CD4-positive, alpha-beta T cell treated with Interleukin-1 beta for 1 hour (primary cell): ENCODE data around the gene UMPS.

Experiments
- DNase-seq, 2 donors: peaks; one replicate each; pipeline ENCODE4 v3.0.0-alpha.2; 2020 to 2022

UMPS gene

GRCh38 chr3:124764746-124765145 lies 34.5 kb downstream of the UMPS start:
- no peak for DNase-seq

- no peak for DNase-seq
Observed at GRCh38 chr3:124765197-124765840, 35.1 kb downstream of the UMPS start.

DNA sequence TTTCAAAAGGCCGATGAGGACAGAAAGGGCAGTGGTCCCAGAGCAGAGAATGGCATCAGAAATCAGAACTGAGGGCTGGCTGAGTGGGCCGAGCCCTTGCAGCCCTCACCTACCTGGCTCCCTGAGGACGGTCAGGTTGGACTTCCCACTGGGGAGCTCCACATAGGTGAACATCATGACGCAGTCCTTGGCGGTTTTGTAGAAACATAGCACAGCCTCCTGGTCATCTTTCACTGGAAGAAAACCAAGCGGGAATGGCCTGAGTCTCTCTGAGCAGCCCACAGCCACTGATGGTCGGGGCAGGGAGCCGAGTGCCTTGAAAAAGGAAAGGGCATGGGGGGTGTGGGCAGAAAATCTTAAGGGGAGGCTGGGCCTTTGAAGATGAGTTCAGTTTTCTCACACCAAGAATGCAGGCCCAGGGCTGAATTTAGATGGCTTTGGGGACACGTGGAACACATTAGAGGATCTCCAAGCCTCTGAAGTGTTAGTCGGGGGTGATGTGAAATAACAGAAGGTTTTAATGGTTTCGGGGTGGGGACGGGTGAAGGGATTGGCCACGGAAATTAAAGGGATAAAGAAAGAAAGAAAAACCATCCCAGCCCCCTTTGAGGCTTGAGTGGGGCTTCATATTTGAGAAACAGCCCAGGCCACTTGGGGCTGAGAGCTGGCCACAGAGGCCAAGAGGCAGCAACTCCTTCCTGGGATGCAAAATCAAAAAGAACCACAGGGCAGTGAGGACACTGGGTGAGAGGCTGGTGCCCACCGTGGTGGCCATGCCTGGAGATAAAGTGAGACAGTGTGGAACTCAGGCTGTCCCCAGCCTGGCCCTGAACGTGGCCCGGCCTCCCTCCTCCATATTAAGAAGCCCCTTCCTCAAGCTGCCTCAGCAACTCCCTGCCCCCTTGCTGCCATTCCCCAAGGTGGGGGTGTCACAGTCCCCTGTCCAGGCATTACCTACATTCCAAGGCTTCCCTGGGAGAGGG lies 36.2 kb downstream of the UMPS start:
- DNase-seq, result no peak

- no peak for DNase-seq
Observed at GRCh38 chr3:124767264-124767663, 37.0 kb downstream of the UMPS start.

DNA sequence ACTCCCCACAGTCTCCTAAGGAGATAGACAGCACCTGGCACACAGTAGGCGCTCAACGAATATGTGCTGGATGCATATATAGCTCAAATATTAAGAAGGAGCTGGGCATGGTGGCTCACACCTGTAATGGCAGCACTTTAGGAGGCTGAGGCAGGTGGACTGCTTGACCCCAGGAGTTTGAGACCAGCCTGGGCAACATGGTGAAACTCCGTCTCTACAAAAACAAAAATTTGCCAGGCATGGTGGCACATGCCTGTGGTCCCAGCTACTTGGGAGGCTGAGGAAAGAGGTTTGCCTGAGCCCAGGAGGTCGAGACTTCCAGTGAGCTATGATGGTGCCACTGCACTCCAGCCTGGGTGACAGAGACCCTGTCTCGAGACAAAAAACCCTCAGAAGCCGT lies 37.4 kb downstream of the UMPS start:
- no peak for DNase-seq

DNA sequence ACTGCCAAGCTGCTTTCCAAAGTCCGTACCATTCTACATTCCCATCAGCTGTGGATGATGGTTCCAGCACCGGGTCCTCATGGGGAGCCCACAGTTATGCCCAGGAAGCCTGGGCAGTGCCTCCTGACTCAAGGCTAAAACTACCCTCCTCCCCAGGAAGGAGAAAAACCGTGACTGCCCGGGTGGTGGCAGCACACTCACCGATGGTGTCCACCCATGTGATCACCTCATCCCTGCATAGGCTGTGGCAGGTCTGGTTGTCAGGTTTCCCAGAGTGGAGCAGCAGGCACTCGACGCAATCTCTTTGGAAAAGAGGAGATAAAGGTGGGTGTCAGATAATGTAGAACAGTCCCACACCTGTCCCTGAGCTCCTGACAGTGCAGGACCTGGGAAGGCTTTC lies 38.6 kb downstream of the UMPS start:
- DNase-seq, result no peak

GRCh38 chr3:124769462-124769861 lies 39.2 kb downstream of the UMPS start:
- no peak for DNase-seq

DNA sequence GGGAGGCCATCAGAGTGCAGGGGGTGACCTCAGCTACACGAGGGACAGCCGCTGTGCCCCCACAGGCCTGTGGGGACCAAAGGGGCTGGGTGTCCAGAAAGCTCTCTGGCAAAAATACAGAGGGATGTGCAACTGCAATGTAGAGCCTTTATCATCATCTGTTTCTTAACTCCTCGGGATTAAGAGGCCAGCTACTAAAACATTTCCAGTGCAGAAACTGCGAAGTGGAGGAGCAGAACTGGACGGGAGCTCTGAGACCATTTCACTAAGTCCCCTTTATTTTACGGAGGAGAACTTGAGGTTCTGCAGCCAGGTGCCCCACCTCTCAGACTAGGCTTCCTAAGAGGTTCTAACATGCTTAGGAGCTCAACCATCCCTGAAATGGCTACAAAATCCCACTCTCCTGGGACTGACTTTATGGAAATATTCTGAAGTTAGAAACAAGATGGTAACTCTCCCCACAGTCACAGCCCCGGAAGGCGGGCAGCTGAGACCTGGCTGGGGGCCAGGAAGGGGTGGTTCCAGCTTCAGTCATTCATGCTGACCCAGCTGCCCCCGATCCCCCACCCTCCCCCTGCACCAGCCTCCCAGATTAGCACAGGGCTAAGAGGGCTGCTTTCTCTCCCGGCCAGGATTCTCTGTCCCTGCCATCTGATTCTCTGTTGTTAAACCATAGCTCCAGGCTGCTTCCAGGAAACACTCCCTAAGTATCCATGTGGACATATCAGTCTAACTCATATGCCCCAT lies 40.3 kb downstream of the UMPS start:
- DNase-seq, result no peak

DNA sequence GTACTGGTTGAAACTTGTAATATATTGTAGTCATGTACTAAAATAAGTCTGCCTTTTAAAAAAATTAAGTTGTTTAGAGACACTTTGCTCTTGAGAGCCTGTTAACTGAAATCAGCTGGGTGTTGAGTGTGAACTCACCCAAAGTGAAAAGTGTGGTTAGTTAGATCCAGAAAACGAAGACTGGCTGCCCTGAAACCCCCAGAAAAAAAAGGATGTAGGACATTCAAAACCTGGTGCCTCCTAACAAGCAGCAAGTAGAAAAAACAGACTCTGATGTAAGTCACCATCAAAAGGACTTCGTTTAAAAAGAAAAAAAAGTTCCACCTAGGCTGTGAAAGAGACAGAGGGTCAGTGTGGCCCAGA lies 40.8 kb downstream of the UMPS start:
- no peak for DNase-seq

- DNase-seq, result no peak
Observed at GRCh38 chr3:124772081-124772831, 42.0 kb downstream of the UMPS start.

GRCh38 chr3:124773351-124774326 lies 43.4 kb downstream of the UMPS start:
- DNase-seq, result no peak

GRCh38 chr3:124774327-124774718 lies 44.1 kb downstream of the UMPS start:
- DNase-seq, result no peak

- DNase-seq, result no peak
Observed at GRCh38 chr3:124774841-124775402, 44.7 kb downstream of the UMPS start.

- DNase-seq, result no peak
Observed at GRCh38 chr3:124775877-124776276, 45.6 kb downstream of the UMPS start.

- DNase-seq, result no peak
Observed at GRCh38 chr3:124776856-124777255, 46.6 kb downstream of the UMPS start.

- no peak for DNase-seq
Observed at GRCh38 chr3:124777762-124778470, 47.7 kb downstream of the UMPS start.

DNA sequence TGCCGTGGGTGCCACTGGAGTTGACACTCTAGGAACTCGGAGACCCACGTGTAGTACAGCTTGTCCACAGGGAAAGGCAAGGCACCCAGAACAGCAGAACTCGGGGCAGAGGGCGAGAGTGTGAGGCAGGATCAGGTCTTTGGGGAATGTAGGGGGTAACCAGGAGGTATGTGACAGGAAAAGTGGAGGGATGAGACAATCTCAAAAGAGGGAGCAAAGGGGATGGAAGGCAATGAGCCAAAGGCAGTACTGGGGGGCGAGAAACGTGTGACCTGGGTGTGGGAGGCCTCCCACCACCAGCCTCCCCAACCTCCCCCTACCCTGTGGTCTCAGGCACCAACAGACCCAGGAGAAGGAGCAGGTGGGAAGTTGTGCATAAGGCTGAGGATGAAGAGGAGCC lies 48.9 kb downstream of the UMPS start:
- no peak for DNase-seq

GRCh38 chr3:124779751-124780191 lies 49.5 kb downstream of the UMPS start:
- no peak for DNase-seq

DNA sequence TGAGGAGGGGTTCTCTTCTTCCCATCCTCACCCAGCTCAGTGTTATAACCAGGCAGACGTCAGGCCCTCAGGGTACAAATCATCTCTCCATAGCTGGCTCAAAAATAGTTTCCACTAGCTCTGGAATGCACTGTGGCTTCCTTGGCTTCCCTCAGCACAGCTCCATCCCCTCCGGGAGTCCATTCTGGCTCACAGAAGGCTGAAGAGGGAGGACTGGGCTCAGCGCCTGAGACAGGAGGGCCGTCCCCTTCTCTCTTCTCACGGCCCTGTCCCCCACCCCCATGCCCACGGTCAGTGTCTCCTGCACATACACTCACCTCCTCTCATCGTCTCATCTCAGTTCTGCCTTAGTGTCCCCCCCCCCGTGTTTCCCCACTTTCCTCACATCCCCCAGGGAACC lies 50.1 kb downstream of the UMPS start:
- no peak for DNase-seq

- no peak for DNase-seq
Observed at GRCh38 chr3:124780761-124781475, 50.7 kb downstream of the UMPS start.
